ENCODE data around the gene CUTA.

DNA sequence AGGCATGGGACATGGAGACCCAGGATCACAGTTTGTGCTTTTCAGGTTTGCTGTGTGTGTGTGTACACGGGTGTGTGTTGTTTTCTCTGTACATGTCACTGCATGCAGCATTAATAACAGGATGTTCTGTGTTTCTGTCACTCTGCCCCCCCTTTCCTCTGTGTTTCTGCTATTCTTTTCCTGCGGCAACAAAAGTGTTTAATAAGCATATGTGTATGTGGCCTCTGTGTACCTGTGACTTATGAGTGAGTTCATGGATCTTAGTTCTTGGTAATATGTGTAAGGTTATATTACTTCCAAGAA is 11.8 kb upstream of the CUTA start:
- TF ChIP-seq, protein P1, sequence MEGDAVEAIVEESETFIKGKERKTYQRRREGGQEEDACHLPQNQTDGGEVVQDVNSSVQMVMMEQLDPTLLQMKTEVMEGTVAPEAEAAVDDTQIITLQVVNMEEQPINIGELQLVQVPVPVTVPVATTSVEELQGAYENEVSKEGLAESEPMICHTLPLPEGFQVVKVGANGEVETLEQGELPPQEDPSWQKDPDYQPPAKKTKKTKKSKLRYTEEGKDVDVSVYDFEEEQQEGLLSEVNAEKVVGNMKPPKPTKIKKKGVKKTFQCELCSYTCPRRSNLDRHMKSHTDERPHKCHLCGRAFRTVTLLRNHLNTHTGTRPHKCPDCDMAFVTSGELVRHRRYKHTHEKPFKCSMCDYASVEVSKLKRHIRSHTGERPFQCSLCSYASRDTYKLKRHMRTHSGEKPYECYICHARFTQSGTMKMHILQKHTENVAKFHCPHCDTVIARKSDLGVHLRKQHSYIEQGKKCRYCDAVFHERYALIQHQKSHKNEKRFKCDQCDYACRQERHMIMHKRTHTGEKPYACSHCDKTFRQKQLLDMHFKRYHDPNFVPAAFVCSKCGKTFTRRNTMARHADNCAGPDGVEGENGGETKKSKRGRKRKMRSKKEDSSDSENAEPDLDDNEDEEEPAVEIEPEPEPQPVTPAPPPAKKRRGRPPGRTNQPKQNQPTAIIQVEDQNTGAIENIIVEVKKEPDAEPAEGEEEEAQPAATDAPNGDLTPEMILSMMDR (IDR thresholded peaks at IDR 0.05) = no peak
- no peak for TF ChIP-seq POLR2A (IDR thresholded peaks at IDR 0.05)

Data from right lobe of liver (tissue), 4 donors.